Myocyte (in vitro differentiated cells): Measurements from ENCODE around the gene ANAPC7. TPM values are rescaled to one million over a fixed set of nuclear protein-coding genes. Genes with fewer than 3 reads are reported as not detected.
"Not testable (repeated sequence)": the region's sequence is repeated elsewhere in the genome, so short reads cannot be mapped to it uniquely, and the experiment has no call there.

Source experiments
- DNase-seq: peaks from one replicate; pipeline ENCODE4 v3.0.0-alpha.2; 2012; ENCODE audit warnings: low read depth
- total RNA-seq: library from RNA; depleted of rRNA; stranded (reverse); fragments of >200 nt; gene quantifications from 2 replicates; pipeline ENCODE4 v1.2.3, GENCODE V29; 2014

Gene ANAPC7
- total RNA-seq, 1 donor from 2014 or later = 72.2 TPM

DNA sequence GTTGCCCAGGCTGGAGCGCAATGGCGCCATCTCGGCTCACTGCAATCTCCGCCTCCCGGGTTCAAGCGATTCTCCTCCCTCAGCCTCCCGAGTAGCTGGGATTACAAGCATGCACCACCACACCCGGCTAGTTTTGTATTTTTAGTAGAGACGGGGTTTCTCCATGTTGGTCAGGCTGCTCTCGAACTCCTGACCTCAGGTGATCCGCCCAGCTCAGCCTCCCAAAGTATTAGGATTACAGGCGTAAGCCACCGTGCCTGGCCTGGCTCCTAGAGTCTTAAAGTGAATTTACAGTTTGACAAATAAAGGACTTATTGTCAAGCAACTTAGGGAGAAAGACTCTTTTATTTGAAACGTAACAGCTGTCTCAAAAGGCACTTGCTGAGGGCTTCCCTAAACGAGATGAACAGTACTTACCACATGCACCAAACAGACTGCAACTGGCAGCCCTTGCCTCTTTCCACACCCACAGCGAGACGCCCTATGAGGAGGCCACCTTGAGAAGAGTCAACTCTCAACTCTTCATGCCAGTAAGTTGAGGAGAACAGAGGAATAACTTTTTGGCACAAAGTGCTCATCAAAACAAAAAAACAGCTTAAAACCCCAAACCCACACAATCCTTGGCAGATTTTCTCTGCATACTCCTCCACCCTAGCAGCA lies 25.2 kb downstream of the ANAPC7 start:
- DNase-seq = not testable (repeated sequence)

DNA sequence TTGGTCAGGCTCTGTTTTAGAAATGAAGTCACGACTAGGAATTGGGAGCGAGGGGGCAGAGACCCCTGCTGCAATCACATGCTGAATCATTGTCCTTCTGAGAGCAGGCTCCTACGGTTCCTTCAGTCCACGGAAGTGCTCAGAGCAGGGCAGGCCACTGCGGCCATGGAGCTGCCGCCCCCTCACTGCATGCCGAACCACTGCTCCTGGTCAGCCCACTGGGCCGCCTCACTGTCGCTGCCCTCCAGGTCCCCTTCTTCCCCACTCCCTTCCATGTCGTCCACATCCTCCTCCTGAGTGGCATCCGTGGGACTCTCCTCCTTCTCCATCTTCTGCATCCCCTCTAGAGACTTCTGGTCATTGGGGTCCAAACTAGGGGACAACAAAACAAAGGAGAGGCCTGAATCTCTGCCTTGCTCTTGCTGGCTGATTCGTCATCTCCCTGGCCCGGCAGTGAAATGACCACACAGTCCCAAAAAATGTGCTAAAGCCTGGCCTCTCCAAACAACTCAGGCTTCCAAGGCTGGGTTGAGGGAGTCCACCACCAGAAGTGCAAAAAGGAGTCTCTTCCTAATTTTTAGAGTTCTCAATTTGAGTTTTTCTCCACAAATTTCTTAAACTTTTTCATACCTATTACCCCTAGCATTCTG lies 29.4 kb downstream of the ANAPC7 start:
- DNase-seq = no peak

DNA sequence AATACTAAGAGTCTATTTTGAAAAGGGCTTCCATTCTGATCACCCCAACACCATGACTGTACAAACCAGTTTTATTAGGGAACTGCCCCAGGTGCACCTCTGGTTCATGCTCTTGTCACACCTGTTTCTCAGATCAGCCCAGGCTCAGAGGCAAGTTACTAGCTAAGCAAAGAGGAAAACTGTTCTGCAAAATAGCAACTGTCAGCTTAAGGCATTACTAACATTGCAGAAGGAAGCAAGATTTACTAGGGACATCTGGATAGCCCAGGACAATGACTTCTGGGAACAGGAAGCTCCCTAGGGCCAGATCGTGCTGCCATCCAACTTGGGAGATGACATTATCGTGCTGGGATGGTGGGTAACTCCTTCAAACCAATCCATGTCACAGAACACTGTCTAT lies 30.1 kb downstream of the ANAPC7 start:
- DNase-seq = peak; percentile 22

DNA sequence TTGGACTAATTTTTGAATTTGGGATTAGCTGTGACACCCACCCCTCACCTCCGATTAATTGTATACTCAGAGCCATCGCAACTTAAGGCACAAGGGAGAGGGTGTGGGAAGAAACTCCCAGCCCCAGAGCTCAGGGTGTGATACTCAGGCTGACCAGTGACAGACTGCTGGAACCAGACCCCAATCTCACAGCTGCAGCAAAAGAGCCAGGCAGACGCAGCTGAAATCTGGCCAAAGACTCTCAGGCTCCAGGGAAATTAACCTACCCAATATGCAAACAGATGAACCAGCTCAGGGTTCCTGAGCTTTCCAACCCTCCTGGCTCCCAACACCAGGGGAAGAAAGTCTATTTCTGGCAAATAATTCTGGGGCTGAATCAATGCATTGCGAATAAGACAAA lies 30.5 kb downstream of the ANAPC7 start:
- DNase-seq = peak; percentile 38

DNA sequence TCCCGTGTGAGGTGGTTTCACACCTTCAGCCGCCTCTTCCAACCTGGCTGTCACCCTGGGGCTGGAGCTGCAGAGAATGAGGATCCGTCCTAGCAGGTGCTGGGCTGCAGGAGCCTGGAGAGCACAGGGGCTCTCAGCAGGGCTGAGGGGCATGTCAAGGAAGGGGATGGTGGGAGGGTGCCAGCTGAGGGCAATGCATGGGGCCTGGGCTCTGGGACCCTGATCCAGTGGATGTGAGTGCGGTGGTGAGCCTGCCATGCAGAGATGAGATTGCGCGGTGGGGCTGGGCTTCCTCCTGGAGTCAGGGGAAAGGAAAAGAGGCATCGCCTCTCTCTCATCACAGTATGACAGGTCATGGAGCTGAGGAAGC lies 31.5 kb downstream of the ANAPC7 start:
- no peak for DNase-seq

DNA sequence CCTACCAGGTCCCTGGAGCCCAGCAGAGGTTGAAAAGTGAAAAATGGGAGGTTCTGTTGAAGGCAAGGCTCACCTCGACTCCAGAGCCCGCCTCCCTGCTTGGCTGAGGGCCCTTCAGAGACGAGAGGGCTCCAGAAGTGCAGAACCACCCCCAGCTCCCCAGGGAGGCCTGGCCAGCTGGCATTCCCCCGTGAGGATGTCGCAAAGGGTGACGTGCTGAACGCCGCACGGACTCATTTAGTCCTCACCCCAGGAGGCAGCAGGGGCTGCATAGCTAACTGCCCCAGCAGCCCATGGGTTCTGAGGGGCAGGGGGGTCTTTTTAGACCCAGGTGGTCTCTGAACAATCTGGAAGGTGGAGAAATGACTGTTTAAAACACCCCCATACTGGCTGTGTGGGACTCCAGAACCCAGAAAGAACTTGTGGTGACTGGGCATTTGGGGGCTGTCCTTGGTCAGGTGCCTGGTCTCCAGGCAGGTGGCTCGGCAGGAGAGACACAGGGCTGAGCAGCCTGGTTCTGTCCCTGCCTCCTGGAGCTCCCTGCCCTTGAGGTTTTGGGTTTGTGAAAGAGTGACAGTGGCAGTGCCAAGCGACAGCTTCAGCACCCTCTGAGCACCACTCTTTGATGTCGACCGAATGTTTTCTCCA lies 32.0 kb downstream of the ANAPC7 start:
- peak; percentile 33 for DNase-seq

DNA sequence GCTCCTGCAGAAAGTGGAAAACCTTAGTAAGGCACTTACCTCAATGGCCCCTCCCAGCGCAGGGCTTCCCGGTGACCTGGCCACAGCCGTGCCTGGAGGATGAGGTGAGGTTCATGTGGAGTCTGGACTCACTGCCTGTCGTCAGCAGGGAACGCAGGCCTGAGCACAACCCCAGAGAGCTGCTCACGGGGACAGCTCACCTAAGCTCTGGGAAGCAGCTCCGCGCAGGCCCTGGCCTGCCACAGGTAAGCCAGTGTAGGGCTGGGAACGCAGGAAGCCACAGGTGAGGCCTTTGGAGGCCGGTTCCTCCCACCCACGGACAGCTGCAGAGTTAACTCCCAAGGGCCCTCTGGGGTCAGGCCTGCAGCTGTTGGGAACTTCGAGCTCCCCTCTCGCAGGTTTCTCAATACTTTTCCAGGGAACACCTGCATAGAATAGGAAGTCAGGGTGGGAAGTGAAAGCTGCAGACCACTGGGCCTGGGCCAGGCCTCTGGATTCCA lies 32.7 kb downstream of the ANAPC7 start:
- no peak for DNase-seq

DNA sequence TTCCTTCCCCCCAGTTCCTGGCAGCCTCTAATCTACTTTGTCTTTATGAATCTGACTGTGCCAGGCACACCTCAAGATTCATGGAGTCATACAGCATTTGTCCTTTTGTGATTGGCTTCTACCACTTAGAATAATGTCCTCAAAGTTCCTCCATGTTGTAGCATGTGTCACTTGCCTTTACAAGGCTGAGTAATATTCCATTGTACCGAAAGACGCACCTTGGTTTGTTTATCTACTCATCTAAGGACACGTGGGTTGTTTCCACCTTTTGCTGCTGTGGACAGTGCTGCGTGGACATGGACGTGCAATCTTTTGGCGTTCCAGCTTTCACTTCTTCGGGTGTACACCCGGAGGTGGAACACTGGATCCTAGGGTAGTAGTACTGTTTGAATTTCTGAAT lies 33.5 kb downstream of the ANAPC7 start:
- DNase-seq = no peak

DNA sequence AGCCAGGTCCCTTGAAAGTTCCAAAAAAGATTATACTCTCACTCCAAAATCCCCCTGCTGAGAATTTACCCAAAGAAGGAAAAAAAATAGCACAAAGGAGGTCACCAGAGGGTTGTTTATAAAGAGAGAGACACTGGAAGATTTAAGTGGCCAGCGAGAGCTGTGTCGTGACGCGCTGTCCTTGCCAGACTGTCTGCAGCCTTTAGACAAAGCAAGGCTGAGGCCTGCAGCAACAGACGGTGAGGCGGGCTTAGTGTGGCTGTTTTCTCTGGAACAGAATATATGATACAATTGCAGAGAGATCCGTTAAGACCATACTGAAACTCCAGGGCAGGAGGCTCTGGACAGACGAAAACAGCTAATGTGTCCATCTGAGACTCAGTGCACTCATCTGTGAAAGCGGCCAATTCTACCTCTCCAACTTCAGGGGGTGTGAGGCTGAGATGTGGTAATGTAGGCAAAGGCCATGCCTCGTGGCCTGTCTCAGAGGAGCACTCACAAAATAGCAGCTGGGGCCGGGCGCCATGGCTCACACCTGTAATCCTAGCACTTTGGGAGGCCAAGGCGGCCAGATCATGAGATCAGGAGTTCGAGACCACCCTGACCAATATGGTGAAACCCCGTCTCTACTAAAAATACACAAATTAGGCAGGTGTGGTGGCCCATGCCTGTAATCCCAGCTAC lies 36.2 kb downstream of the ANAPC7 start:
- DNase-seq = no peak

DNA sequence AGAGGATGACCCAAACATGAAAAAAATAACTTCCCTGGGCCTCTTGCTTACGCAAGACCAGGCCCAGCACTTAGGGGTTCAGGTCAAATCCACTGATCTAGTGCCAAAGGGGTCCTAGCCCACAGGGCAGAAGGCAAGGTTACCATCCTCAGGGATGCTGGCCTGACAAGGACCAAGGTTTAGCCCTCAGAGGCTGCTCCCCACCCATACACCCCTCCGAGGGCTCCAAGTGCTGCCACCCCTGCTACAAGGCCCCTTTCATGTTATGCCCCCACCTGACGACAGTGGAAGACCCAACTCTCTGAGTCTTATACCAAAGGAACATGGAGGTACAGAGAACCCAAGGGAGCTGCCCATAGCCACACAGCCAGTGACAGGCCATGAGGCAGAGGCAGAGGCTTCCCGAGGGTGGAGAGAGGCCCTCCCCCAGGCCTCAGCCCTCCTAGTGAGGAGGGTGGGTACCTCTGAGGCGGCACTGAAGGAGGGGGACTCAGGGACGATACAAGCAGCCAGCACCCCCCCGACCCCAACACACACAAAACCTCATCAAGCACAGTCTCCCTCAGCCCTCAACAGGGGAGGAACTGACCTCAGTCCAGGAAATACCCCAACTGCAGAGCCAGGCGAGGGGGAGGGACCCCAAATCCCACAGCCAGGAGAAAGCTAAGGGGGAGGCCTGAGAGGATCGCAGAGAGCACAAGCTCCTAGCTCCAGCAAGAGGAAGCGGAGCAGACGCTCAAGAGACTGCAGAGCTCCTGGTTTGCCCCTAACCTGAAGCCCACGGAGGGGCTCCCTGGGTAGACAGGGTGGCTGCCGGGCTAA lies 37.0 kb downstream of the ANAPC7 start:
- DNase-seq = no peak

DNA sequence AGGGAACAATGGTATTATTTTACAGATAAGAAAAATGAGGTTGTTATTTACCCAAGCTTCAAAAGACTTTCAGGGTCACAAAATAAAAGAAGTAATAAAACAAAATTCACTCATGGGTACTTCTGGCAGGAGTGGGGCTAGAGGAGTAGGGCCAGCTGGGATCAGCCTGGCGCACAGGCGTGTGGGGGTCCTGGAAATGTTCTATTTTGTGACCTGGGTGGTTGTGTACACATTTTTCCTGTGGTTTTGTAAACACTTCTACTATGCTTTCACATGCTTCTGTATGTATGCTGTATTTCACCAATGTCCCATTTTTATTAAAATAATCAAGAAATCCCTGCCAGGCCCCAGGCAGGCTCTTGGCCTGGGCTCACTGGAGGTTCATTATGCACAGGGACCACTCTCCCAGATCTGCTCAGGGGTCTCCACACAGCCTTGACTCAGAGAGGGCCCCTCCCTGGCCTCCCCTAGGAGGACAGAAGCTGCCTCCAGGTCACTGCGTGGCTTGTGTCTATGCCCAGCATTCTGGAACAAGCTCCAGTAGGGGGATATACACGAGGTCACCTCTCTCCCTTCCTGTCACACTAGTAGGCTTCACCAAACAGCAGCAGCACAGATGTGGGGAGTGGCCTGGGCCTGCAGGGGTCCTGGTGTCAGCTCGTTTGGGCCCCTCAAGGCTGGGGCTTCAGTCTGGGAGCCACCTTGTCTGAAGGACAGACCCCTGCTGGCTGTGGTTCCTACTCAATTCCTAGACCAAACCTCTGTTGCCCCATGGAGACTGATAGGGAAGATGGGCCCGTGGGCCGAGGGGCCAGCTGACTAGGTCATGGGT lies 37.8 kb downstream of the ANAPC7 start:
- DNase-seq = no peak

DNA sequence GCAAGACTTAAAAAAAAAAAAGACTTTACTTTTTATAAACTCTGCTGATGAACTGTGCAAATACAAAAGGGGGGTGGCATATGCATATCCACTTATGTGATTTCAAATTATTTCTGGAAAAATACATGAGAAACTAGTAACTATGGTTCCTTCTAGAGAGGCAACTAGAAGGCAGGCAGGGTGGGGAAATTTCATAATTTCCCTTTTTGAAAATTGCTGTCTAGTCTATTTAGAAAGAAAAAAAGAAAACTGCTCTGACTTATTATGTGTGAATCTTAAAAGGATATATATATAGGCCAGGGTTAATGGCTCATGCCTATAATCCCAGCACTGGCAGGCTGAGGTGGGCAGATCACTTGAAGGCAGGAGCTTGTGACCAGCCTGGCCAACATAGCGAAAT lies 42.3 kb downstream of the ANAPC7 start:
- DNase-seq = no peak

DNA sequence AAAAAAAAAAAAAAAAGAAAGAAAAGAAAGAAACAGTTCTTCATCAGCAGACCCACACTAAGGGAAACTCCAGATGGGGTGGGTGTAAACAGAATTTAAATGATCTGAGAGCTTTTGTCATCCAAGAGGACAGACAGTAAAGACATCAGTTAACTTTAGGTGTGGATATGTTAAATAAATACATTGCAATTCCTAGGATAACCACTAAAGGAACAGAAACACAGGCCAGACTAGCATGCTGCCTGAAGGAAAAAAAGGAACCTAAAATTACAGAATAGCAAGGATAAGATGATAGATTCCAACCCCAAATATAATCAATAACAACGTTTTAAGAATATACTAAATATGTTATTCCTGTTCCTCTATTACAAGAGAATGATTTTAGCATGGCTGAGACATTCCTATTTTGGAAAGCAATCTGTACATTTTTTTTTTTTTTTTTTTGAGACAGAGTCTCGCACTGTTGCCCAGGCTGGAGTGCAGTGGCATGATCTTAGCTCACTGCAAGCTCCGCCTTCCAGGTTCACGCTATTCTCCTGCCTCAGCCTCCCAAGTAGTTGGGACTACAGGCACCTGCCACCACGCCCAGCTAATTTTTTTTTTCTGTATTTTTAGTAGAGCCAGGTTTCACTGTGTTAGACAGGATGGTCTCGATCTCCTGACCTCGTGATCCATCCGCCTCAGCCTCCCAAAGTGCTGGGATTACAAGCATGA lies 45.0 kb downstream of the ANAPC7 start:
- DNase-seq = not testable (repeated sequence)

DNA sequence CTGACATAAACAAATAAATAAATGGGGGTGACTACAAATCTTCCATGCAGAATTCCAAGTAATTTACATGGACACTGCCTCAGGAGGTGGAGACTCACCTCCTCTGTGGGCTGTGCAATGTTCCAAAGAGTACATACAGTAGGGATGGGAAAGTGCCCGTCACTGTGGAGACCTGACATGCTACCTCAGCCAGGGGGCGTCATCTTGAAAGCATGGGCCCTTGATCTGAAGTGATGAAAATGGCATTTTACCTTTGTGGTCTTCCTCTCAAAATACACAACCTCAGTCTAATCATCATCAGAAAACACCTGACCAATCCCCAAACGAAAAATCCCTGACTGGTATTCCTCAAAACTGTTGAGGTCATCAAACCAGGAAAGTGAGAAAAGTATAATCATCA lies 48.4 kb downstream of the ANAPC7 start:
- no peak for DNase-seq

DNA sequence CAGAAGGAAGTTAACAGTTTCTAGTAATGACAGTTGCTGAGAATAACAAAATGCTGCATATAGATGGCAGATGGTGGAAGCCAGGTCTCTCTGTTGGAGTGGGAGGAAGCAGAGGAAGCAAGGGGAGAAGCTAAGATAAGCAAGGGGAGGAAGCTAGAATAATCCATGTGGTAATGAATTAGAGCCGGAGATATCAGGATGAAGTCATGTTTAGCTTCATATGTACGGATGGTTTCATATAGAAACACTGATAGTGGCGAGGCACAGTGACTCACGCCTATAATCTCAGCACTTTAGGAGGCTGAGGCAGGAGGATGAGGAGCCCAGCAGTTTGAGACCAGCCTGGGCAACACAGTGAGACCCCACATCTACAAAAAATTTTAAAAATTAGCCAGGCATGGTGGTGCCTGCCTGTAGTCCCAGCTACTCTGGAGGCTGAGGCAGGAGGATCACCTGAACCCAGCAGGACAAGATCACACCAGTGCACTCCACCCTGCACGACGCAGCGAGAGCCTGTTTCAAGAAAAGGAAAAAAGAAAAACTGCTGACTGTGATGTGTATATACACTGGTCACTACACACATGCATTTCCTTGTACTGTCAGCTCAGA lies 49.2 kb downstream of the ANAPC7 start:
- no peak for DNase-seq

DNA sequence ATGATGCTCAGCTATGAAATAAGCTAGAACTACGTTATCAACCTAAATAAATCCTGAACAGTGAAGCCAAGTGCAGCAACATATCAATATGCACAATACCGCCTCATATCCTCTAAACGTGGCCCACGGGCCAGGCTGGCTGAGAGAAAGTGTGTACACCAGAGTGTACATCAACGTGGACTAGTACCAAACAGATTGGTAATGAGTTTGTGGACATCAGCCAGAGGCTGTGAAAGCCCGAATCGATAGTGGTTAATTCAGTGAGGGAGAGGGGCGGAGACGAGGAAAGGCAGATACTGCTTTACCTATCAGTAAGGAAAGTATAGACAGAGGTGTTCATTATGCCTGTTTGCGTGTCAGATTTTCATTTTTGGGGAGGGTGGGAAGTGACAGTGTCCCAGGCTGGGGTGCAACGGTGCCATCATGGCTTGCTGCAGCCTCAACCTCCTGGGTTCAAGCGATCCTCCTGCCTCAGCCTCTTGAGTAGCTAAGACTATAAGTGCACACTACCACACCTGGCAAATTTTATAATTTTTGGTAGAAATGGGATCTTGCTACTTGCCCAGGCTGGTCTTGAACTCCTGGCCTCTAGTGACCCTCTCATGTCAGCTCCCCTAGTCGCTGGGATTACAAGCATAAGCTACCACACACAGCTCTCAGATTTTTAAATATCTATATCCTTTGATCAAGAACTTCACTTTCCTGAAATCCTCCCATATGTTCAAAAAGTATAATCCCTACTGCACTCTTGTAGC lies 50.1 kb downstream of the ANAPC7 start:
- no peak for DNase-seq

DNA sequence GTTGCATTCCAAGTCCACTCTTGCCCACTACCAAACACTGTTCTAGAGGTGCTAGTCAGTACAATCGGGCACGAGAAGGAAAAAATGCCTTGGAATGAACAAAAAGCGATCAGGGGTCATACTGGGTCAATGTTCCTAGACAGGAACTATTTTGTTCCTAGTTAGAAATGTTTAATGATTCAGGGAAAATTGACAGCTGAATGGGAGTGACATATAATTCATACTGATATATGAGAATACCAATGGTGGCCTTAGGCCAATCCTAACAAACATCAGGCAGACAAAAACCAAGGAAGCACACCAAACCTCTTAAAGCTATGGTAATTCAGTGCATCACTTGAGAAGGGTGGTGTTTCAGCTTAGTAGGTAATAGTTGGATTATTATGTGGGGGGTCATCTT lies 51.1 kb downstream of the ANAPC7 start:
- no peak for DNase-seq

DNA sequence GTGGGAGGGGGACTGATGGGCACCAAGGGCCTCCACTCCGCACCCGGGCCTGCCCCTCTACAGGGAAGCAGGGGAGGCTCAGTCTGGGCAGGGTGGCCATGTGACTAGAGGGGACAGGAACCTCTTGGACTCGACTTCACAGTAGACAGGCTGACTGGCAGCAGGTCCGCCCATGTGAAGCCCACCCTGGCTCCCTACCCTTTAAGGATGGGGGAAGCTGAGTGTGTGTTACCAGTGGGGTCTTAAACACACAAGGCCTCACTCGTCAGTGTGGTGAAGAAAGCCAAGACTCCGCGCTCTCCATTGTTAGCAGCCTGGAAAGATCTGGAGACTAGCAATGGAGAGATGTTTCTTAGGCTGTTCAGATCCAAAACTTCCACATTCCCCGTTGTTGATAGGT lies 52.4 kb downstream of the ANAPC7 start:
- DNase-seq = no peak
